ENCODE measurements around the gene XYLT2. TPM values are rescaled to one million over a fixed set of nuclear protein-coding genes. Genes with fewer than 3 reads are reported as not detected.

Gene XYLT2
- total and polyA plus RNA-seq, 10 of the 15 experiments (the other 5 are each of a cell fraction or from before 2014, with no cell fraction given) = 0.82 to 20.6 (median 13.0) TPM

GRCh38 chr17:50375858-50376538 lies 30.1 kb downstream of the XYLT2 start:
- no peak for DNase-seq (ENCODE audit: low read depth, low spot score)
- Histone ChIP-seq H3K9me3 (replicated peaks; ENCODE audit: control insufficient read depth, insufficient read depth, low read length) (no peaks in the 10 kb centered on the region), H2AFZ (ENCODE audit: control insufficient read depth, low read depth, low read length) (no peak overlapping the region), H3K27ac (ENCODE audit: control insufficient read depth, insufficient read depth) (no peak overlapping the region), H3K4me2 (ENCODE audit: control insufficient read depth, insufficient read depth) (no peak overlapping the region), H3K4me1 (ENCODE audit: control insufficient read depth, insufficient read depth, low read length) (no peaks in the 10 kb centered on the region; the same call in 1 of the 2 replicates), H3K79me2 (ENCODE audit: control insufficient read depth, insufficient read depth, low read length) (peaks cover 27% of the 10 kb centered on the region), H3K4me3 (no peak overlapping the region), H3K27me3 (replicated peaks in 1 of 2; ENCODE audit: control insufficient read depth in 2 of 2, insufficient read depth in 2 of 2, low read length in 1 of 2) (no peaks in the 10 kb centered on the region), H3K36me3 (ENCODE audit: control insufficient read depth in 2 of 2, insufficient read depth in 2 of 2, low read length in 1 of 2) (peaks cover 6 to 14% of the 10 kb centered on the region in 2 experiments), H3K9ac (ENCODE audit: control insufficient read depth, insufficient read depth, low read length) (no peak overlapping the region), H4K20me1 (ENCODE audit: control insufficient read depth, insufficient read depth) (no peaks in the 10 kb centered on the region)
- SMC1A ChIA-PET (ENCODE audit: uncharacterized antibody, unreplicated experiment) = interaction anchor here (1.0 kb wide), 1 partner anchor 9 kb away, joined by 3 read pairs; no protein-coding TSS in a partner anchor
- in situ Hi-C loops (cut with MboI) = no loop called here
- intact Hi-C loops (cut with micrococcal nuclease; ENCODE audit: unreplicated experiment) = no loop called here
- BruUV-seq (replicated peaks) = no TSS peak
- no peak for ATAC-seq
- CTCF ChIA-PET = interaction anchor here (0.9 to 5.9 kb wide), 2 partner anchors 14 to 21 kb away, joined by 4 to 48 read pairs; partner anchors contain the start of gene LRRC59
- POLR2A ChIA-PET = interaction anchor here (0.9 kb wide), 1 partner anchor 22 kb away, joined by 3 read pairs; the partner anchor contains the start of gene LRRC59
- no peak for FAIRE-seq
- WGBS (ENCODE audit: insufficient coverage, insufficient replicate concordance, low lambda C conversion rate, missing lambda C conversion rate) = 81% methylated on average over 5 of the region's 5 CpGs
- RAD21 ChIA-PET (ENCODE audit: unreplicated experiment) = no interaction called here
- TF ChIP-seq ZBTB40 (IDR thresholded peaks at IDR 0.05; ENCODE audit: borderline replicate concordance) (no peak), EP300 (IDR thresholded peaks at IDR 0.05; ENCODE audit: borderline replicate concordance in 1 of 2, control insufficient read depth in 1 of 2, low read depth in 2 of 2, low read length in 2 of 2) (no peak), NR2C1 (IDR thresholded peaks at IDR 0.05) (no peak), ZNF384 (IDR thresholded peaks at IDR 0.05; ENCODE audit: borderline replicate concordance, low read depth, low read length) (no peak), WRNIP1 (IDR thresholded peaks at IDR 0.05; ENCODE audit: borderline replicate concordance, low read depth, low read length) (no peak), SP1 (IDR thresholded peaks at IDR 0.05; ENCODE audit: low read depth, low read length) (no peak), JUNB (IDR thresholded peaks at IDR 0.05) (no peak), IRF3 (IDR thresholded peaks at IDR 0.05) (no peak), NFXL1 (IDR thresholded peaks at IDR 0.05; ENCODE audit: borderline replicate concordance) (no peak), NKRF (conservative IDR thresholded peaks at IDR 0.05) (no peak), ZNF687 (IDR thresholded peaks at IDR 0.05) (no peak)

All from GM12878 (cell line).